ENCODE results near the gene BLMH. TPM values are rescaled to one million over a fixed set of nuclear protein-coding genes. Genes with fewer than 3 reads are reported as not detected.

The BLMH gene
- total RNA-seq, 1 experiment from 2014 or later = 24.0 TPM

Small RNAs within 50 kb of the gene (small RNA-seq; reads per million reads assigned to genes)
- gene RF00154 (183 to 1,030 reads per million in 2 experiments), gene RNU6-1267P (0 reads per million in 2 experiments)

Other genes starting within 250 kb of the BLMH start
- 11.7 and 14.8 TPM in 2 replicates for gene NSRP1, start 175.1 kb downstream of the BLMH start, total RNA-seq (2014; rRNA removed; shearing (Covaris generic))
- 0.19 and 0.24 TPM in 2 replicates for gene SLC6A4, start 56.2 kb downstream of the BLMH start, total RNA-seq (2014; rRNA removed; shearing (Covaris generic))
- gene TMIGD1, start 42.1 kb upstream of the BLMH start, total RNA-seq (2014; rRNA removed; shearing (Covaris generic)) = not detected in 2 replicates
- gene CPD, start 87.0 kb upstream of the BLMH start, total RNA-seq (2014; rRNA removed; shearing (Covaris generic)) = 41.9 and 53.2 TPM in 2 replicates
- 13.4 and 16.4 TPM in 2 replicates for gene GOSR1, start 185.5 kb upstream of the BLMH start, total RNA-seq (2014; rRNA removed; shearing (Covaris generic))